Epithelial cell of esophagus (primary cell): ENCODE data around the gene AGPAT1.
"Not testable (repeated sequence)": the region's sequence is repeated elsewhere in the genome, so short reads cannot be mapped to it uniquely, and the experiment has no call there.

ENCODE experiments used
- DNase-seq: peaks from one replicate; pipeline ENCODE4 v3.0.0; 2010; ENCODE audit warnings: low read depth
- H3K4me3 ChIP-seq: 2 replicates; pipeline ENCODE4 v1.5.1; 2011; ENCODE audit warnings: mild to moderate bottlenecking, low read length, control low read depth
- CTCF ChIP-seq: IDR thresholded peaks from 2 replicates; pipeline ENCODE4 v1.5.1; 2011; ENCODE audit warnings: low read depth, mild to moderate bottlenecking, low read length, control low read depth, inconsistent platforms; ENCODE audit not compliant: insufficient read depth; ENCODE audit errors: missing control alignments

The AGPAT1 gene

GRCh38 chr6:32198345-32198696 is 22.4 kb upstream of the AGPAT1 start:
- H3K4me3 ChIP-seq: no peak overlapping the region
- no peak for TF ChIP-seq CTCF
- no peak for DNase-seq

- H3K4me3 ChIP-seq: peak overlapping the region; percentile 96
- DNase-seq: no peak
- TF ChIP-seq CTCF: no peak
Observed at GRCh38 chr6:32196682-32197616, 21.1 kb upstream of the AGPAT1 start.

- DNase-seq: peak; percentile 40
- TF ChIP-seq CTCF: no peak
- H3K4me3 ChIP-seq: peak overlapping the region; percentile 96
Observed at GRCh38 chr6:32195902-32196681, 20.2 kb upstream of the AGPAT1 start.

GRCh38 chr6:32195652-32195901 is 19.7 kb upstream of the AGPAT1 start:
- peak overlapping the region; percentile 96 for H3K4me3 ChIP-seq
- peak; percentile 100 for DNase-seq
- peak; percentile 60 for TF ChIP-seq CTCF

GRCh38 chr6:32194825-32195651 is 19.2 kb upstream of the AGPAT1 start:
- peak; percentile 63 for DNase-seq
- TF ChIP-seq CTCF: peak; percentile 60
- peak overlapping the region; percentile 62 for H3K4me3 ChIP-seq

GRCh38 chr6:32194388-32194787 is 18.5 kb upstream of the AGPAT1 start:
- DNase-seq: no peak
- TF ChIP-seq CTCF: no peak
- H3K4me3 ChIP-seq: no peak overlapping the region

GRCh38 chr6:32193096-32193495 is 17.2 kb upstream of the AGPAT1 start:
- H3K4me3 ChIP-seq, DNase-seq: not testable (repeated sequence)
